ENCODE data around the gene GGACT. TPM values are rescaled to one million over a fixed set of nuclear protein-coding genes. Genes with fewer than 3 reads are reported as not detected.

The GGACT gene
- total RNA-seq, 2 experiments from 2014 or later, result 2.4 to 2.9 TPM

- H3K4me3 Mint-ChIP-seq, result no peak overlapping the region
- TF ChIP-seq CTCF (IDR thresholded peaks at IDR 0.05), result no peak
- Histone ChIP-seq H3K36me3 (ENCODE audit: insufficient read depth, low read length) (peaks cover 7% of the 10 kb centered on the region), H3K27ac (ENCODE audit: low read depth in 1 of 2, low read length in 2 of 2) (no peak overlapping the region), H3K4me3 (ENCODE audit: low read length) (no peak overlapping the region), H3K9me3 (ENCODE audit: control insufficient read depth in 1 of 2, insufficient read depth in 1 of 2, low read length in 2 of 2) (no peaks in the 10 kb centered on the region), H3K27me3 (ENCODE audit: control insufficient read depth in 1 of 2, insufficient read depth in 2 of 2, low read length in 2 of 2) (no peaks in the 10 kb centered on the region), H3K4me1 (ENCODE audit: insufficient read depth, low read length) (peaks cover 4% of the 10 kb centered on the region)
- POLR2A ChIA-PET, result no interaction called here
- H3K9me3 Mint-ChIP-seq, result no peaks in the 10 kb centered on the region
- intact Hi-C loops (cut with DNase I, micrococcal nuclease), result no loop called here
- ATAC-seq (ENCODE audit: poor library complexity), result no peak
- H3K36me3 Mint-ChIP-seq (ENCODE audit: low read depth), result peaks cover 41% of the 10 kb centered on the region
- DNase-seq, result peak in 4 of 14 experiments; percentile 13 to 38 (median 24)
- H3K27ac Mint-ChIP-seq, result no peak overlapping the region
- H3K27me3 Mint-ChIP-seq, result no peaks in the 10 kb centered on the region
- H3K4me1 Mint-ChIP-seq (ENCODE audit: low read depth), result peaks cover 8% of the 10 kb centered on the region
- CTCF ChIA-PET, result no interaction called here
Measured at GRCh38 chr13:100608906-100609305, 20.3 kb upstream of the GGACT start.

GRCh38 chr13:100608489-100608888, 19.9 kb upstream of the GGACT start:
- ChIA-PET POLR2A (no interaction called here), CTCF (no interaction called here)
- Histone ChIP-seq H3K4me3 (ENCODE audit: low read length) (no peak overlapping the region), H3K9me3 (ENCODE audit: control insufficient read depth in 1 of 2, insufficient read depth in 1 of 2, low read length in 2 of 2) (no peaks in the 10 kb centered on the region), H3K4me1 (ENCODE audit: insufficient read depth, low read length) (peaks cover 4% of the 10 kb centered on the region), H3K27ac (ENCODE audit: low read depth in 1 of 2, low read length in 2 of 2) (no peak overlapping the region), H3K27me3 (ENCODE audit: control insufficient read depth in 1 of 2, insufficient read depth in 2 of 2, low read length in 2 of 2) (no peaks in the 10 kb centered on the region), H3K36me3 (ENCODE audit: insufficient read depth, low read length) (peaks cover 7% of the 10 kb centered on the region)
- no peak for DNase-seq
- Mint-ChIP-seq H3K4me3 (no peak overlapping the region), H3K27me3 (no peaks in the 10 kb centered on the region), H3K27ac (no peak overlapping the region), H3K4me1 (ENCODE audit: low read depth) (peaks cover 8% of the 10 kb centered on the region), H3K36me3 (ENCODE audit: low read depth) (peaks cover 45% of the 10 kb centered on the region), H3K9me3 (no peaks in the 10 kb centered on the region)
- ATAC-seq (ENCODE audit: poor library complexity), result no peak
- intact Hi-C loops (cut with DNase I, micrococcal nuclease), result no loop called here
- TF ChIP-seq CTCF (IDR thresholded peaks at IDR 0.05), result no peak

GRCh38 chr13:100604918-100605710, 16.5 kb upstream of the GGACT start:
- no peak for DNase-seq
- Mint-ChIP-seq H3K4me1 (ENCODE audit: low read depth) (peaks cover 8% of the 10 kb centered on the region), H3K4me3 (no peak overlapping the region), H3K27me3 (no peaks in the 10 kb centered on the region), H3K36me3 (ENCODE audit: low read depth) (peaks cover 31% of the 10 kb centered on the region), H3K9me3 (no peaks in the 10 kb centered on the region), H3K27ac (no peak overlapping the region)
- Histone ChIP-seq H3K27me3 (ENCODE audit: control insufficient read depth in 1 of 2, insufficient read depth in 2 of 2, low read length in 2 of 2) (no peaks in the 10 kb centered on the region), H3K9me3 (ENCODE audit: control insufficient read depth in 1 of 2, insufficient read depth in 1 of 2, low read length in 2 of 2) (no peaks in the 10 kb centered on the region), H3K4me1 (ENCODE audit: insufficient read depth, low read length) (peaks cover 4% of the 10 kb centered on the region), H3K27ac (ENCODE audit: low read depth in 1 of 2, low read length in 2 of 2) (no peak overlapping the region), H3K36me3 (ENCODE audit: insufficient read depth, low read length) (no peaks in the 10 kb centered on the region), H3K4me3 (ENCODE audit: low read length) (no peak overlapping the region)
- TF ChIP-seq CTCF (IDR thresholded peaks at IDR 0.05), result no peak
- CTCF ChIA-PET, result interaction anchor here (1.0 kb wide), 1 partner anchor 32 kb away, joined by 3 read pairs; no protein-coding TSS in a partner anchor
- intact Hi-C loops (cut with DNase I, micrococcal nuclease), result no loop called here
- ATAC-seq (ENCODE audit: poor library complexity), result no peak
- POLR2A ChIA-PET, result interaction anchor here (1.1 kb wide), 1 partner anchor 17 kb away, joined by 3 read pairs; no protein-coding TSS in a partner anchor

Measured in CD4-positive, alpha-beta T cell (primary cell).